GM20431 (cell line): ENCODE measurements around the gene BGN.

Experiments
- in situ Hi-C: fragments of 300-500 bp; cut with MseI, MboI; formaldehyde crosslinking; loops from one replicate; pipeline ENCODE4 v1.15.0; 2020; ENCODE audit warnings: low sequenced_read_pairs; ENCODE audit not compliant: unreplicated experiment

Gene BGN

DNA sequence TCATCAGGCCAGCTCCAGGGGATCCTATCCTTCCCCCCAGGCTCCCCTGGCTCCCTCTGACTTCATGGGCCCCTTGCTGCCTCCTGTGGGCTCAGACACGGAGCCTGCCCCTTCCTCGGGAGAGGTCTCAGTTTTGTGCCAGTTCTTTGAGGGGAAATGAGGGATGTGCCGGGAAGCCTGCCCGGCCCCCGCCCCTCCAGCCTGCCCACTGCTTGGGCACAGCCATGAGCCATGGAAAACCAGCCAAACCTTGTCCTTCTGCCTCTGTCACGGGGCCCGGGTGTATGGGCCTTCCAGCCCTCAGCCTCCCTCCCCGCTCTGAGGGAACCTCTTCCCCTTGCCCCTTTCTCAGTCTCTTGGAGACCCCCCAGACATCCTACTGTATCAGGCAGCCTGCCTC, 6.8 kb downstream of the BGN start:
- in situ Hi-C loops: no loop called here

DNA sequence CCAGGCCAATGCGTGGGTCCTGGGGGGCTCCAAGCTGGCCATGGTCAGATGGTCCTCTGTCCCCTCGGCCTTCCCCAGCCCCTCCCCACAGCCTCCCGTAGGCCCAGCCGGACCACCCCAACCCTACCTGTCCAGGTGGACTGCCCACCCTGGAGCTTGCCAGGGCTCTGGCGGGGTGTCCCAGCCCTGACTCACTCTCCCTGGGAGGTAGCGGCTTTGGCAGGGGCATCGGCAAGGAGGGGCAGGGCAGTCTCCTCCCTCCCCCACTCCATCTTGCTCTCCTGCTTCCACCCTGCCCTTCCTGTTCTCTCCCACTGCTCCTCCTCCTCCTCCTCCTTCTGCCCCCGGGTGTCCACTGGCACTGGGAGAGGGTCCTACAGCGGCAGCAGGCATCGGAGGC, 7.4 kb downstream of the BGN start:
- in situ Hi-C loops: no loop called here

DNA sequence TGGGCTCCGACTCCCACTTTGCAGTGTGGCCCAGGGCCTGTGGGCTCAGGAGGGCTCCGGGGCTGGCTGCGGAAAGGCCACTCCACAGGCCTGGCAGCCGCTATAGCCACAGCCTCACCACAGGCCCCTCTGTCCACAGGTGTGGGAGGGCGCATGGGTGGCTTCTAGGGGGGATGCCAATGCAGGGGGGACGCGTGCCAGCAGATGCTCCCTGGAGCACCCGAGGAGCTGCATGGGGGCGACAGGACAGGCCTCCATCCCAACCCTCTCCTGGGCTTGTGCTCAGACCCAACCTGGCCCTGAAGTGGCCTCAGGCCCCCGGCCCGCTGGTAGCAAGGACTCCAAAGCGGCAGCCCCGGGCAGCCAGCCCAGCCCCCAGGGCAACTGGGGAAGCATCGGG, 8.0 kb downstream of the BGN start:
- in situ Hi-C loops: no loop called here

DNA sequence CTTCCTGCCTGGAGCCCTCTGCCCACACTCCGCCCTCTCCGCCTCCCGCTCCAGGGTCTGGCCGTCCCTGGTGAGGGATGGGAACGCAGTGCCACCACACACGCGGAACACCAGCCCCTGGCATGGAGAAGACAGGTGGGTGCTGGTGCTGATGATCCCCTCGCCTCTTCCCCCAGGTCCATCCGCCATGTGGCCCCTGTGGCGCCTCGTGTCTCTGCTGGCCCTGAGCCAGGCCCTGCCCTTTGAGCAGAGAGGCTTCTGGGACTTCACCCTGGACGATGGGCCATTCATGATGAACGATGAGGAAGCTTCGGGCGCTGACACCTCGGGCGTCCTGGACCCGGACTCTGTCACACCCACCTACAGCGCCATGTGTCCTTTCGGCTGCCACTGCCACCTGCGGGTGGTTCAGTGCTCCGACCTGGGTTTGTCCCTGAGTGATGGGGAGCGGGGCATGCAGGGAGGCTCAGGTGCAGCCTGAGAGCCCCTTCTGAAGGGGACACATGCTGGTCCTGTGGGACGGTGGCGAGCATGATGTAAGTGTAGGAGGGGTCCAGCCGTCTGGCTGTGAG, 9.8 kb downstream of the BGN start:
- in situ Hi-C loops: no loop called here

DNA sequence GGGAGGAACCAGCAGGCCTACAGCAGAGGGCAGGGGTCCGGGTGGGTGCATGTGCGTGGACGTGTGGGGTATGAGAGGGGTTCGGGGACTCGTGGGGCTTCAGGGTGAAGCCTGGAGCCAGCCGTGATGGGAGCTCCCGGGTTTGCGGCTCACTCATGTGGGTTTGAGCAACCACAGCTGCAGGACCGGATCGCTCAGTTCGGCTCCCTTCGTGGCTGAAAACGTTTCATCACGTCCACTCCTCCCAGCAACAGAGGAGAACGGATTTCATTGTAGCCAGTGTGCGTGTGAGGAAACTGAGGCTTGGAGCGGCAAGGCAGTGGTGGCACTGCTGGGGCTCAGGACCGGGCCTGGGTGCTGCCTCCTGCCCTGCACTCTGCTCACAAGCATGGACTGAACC, 10.6 kb downstream of the BGN start:
- in situ Hi-C loops: no loop called here

DNA sequence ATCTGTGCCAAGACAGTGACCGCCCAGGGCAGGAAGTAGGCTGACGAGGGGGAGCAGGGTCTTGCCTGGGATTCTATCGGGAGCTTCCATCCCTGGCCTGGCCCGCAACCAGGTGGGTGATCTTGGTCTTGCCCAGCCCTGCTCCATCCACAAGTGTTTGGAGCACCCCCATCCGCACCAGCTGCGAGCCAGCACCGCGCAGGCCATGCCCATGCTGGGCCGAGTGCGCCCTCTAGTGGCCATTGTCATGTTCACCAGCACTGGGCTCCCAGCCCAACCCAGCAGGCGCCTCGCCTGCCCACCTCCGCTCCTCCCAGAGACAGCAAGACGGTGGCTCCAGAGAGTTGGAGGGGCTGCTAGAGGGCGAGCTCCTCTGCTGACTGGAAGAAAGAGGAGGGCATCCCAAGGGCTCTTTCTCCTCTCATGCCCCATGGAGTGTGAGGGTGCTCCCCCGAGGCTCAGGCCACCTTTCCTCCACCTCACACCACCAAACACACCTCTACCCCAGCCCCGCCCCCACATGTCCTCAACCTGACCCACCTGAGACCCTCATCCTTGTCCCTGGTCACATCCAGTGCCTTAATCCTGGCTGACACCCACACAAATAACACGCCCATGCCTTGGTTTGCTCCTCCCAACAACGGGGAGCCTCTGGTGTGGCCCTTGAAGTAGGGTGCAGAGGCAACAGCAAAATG, 12.9 kb downstream of the BGN start:
- in situ Hi-C loops: no loop called here

DNA sequence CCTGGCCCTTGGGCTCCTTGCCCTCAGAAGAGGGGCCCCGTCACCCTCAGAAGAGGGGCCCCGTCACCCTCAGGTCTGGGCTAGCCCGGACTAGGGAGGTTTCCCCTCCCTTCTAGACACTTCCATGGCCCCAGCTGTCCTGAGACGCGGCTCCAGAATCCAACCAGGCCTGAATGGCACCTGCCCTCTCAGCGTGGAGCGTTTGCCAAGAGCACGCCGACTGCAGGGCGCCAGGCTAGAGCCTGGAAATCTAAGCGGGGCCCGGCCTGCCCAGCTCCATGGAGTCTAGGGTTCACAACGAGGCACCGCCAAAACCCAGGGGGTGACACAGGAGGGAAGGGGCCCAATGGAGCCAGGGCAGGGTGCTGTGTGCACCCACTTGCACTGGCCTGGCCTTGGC, 14.8 kb downstream of the BGN start:
- in situ Hi-C loops: no loop called here

DNA sequence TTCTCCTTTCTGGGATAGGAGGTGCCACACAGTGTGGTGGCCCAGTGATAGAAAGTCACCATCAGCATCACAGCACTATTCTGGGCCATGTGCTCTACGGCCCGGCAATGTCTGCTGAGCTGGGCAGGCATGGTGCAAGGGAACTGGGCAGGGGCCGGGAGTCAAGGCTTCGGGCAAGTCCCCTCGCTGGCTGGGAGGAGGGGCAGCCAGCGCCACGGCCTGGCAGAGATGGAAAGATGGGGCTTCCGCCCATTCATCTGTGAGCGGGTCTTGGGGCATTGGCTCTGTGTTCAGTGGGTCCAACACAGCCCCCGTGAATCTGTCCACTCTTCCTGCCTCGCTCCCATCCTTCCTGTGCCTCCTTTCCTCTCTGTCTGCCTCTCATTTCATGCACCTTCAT, 15.6 kb downstream of the BGN start:
- in situ Hi-C loops: no loop called here

DNA sequence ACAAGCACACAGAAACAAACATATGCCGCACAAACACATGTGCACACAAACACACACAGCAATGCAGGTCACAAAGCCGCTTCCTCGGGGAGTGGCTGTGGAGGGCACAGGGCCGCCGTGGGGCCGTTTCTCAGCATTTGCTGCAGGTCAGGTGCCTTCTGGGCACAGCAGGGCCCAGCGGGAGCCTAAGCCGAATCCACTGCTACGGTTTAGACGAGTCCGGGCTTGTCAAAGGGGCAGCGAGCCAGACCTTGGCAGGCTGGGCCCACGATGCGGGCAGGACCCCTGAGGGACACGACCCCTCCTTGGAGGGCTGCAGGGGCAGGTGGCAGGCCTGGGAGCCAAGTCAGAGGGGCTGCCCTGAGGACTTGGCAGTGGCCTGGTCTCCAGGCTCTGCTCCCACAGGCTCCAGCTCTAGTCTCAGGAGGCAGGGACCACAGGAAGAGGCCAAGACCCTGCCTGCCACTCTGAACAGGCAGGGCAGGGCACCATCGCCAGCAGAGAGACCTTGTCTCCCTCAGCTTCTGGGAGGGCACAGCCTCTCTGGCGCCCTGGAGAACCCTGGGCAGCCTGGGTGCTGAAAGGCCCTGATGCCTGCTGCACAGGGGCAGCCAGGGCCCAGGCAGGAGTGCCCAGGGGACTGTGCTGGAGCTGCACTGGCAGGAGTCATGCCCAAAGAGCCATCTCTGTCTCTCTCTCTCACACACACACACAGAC, 17.2 kb downstream of the BGN start:
- in situ Hi-C loops: no loop called here

DNA sequence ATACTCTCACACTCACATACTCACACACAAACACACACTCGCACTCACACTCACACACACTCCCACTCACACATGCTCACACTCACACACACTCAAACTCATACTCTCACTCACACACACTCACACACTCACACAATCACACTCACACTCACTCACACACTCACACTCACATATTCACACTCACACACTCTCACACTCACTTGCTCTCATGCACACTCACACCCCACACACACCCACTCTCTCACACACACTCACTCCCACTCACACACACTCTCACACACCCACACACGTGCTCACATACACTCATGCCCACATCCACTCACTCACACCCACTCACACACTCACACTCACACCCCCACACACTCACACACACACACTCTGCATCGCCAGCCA, 17.7 kb downstream of the BGN start:
- in situ Hi-C loops: no loop called here

DNA sequence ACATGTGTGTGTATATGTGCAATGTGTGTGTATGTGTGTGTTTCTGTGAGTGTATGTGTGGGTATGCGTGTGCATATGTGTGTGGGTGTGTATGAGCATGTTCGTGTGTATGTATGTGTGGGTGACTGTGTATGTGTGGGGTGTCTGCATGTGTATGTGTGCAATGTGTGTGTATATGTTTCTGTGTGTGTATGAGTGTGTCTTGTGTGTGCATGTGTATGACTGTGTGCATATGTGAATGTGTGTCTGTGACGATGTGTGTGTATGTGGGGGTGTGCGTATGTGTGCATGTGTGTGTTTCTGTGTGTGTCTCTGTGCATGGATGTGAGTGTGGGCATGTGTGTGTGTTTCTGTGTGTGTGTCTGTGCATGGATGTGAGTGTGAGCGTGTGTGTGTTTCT, 18.5 kb downstream of the BGN start:
- in situ Hi-C loops: no loop called here

DNA sequence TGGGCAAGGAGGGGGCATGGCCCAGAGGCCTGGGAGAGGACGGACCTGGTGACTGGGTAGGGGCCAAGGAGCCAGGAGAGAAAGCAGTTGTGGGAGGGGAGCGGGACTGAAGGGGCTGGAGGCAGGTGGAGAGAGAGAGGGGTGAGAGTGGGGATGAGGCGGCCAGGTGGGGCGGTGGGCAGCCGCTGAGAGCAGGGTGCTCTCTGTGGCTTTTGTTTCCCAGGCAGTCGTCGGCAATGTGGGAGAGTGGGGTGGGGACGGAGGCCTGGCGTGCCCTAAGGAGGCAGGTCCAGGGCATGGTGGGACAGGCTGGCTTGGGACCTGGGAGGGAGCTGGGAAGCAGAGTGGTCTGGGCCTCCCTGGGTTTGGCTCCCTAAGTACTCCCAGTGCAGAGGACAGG, 19.5 kb downstream of the BGN start:
- in situ Hi-C loops: no loop called here

DNA sequence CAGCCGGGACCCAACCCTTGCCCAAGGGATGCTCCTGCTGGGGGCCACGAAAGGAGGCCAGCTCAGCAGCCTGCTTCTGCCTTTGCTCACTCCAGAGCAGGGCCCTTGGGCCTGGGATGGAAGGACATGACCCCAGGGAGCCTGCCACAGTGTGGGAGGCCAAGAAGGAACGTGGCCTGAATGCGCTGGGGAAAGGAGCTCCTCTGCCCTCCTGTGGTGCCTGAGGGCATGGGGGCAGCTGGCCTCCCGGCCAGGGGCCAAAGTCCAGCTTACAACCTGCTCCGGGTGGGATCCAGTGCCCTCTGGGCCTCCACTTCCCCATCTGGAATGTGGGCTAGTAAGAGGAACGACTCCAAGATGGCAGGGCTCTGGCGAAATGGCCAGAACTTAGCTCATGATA, 20.7 kb downstream of the BGN start:
- in situ Hi-C loops: no loop called here

DNA sequence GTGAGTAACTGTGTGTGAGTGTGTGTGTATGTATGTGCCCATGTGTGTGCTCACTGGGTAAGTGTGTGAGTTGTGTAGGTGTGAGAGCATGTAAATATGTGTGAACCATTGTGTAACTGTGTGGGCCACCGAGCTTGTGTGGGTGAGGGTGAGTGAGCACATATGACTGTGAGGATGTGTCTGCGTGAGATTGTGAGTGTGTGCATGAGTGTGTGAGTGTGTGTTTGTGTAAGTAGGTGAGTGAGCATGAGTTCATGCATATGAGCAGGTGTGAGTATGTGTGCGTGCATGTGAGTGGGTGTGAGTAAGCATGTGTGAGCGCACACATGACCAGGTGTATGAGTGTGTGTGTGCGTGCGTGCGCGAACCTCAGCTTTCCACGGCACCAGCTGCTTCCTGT, 21.3 kb downstream of the BGN start:
- in situ Hi-C loops: no loop called here

DNA sequence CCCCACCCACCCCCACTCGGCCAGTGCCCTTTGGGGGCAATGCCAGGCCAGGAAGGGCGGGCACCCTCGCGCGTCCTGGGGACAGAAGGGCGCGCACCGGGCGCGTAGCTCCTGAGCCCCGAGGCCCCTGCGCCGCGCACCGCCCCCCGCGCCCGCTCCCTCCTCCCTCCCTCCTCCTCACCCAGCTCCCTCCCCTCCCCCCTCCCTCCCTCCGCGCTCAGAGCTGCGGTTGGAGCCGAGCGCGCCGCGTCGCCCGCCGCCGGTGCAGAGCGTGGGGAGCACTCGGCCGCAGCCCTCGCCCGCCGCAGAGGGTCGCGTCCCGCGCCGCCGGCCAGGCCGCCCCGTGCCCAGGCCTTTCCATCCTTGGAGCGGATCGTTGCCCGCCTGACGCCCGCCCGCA, 22.6 kb downstream of the BGN start, which contains the start of gene ATP2B3:
ATP2B3 (plus strand) TSS at position 220 of the 400 bp plus-strand sequence. CDS start 18,606 bp downstream, outside the sequence.
- in situ Hi-C loops: no loop called here

DNA sequence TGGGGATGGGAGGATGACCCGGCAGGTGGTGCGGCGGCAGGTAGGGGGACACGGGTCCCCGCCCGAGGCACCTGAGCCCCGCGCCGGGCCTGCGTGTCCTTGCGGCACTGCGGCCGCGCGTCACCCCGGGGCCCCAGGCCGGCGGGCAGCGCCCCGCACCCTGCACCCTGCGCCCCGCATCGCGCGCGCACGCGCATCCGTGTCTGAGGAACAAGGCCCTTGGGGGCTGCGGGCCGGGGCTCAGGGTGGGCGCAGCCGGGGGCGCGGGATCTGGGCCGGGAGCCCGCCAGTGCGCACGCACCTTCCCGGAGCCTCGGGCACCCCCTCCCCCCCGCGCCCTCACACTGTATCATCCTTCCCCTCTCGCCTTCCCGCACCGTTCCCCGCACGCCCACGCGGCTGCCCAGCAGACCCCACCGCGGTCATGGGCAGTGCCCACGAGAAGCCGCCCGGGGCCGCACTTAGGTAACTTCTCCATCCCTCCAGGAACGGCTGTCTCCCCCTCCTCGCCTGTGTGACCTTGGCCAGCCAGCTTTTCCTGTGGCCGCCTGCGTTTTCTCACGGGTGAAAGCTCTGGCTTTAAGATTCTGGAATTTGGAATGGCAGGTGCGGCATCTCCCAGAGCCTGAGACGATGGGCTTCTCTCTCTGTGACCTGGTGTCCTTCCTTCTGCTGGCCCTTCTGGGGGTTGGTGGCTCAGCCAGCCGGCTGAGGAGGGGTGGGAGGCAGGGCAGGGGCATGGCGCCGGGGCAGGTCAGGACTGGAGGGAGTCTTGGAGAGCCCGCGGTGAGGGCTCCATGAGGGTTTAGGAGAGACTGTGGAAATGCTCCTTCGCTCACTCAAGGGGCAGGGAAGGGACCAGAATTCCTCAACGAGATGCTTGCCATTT, 23.4 kb downstream of the BGN start:
- in situ Hi-C loops: no loop called here

DNA sequence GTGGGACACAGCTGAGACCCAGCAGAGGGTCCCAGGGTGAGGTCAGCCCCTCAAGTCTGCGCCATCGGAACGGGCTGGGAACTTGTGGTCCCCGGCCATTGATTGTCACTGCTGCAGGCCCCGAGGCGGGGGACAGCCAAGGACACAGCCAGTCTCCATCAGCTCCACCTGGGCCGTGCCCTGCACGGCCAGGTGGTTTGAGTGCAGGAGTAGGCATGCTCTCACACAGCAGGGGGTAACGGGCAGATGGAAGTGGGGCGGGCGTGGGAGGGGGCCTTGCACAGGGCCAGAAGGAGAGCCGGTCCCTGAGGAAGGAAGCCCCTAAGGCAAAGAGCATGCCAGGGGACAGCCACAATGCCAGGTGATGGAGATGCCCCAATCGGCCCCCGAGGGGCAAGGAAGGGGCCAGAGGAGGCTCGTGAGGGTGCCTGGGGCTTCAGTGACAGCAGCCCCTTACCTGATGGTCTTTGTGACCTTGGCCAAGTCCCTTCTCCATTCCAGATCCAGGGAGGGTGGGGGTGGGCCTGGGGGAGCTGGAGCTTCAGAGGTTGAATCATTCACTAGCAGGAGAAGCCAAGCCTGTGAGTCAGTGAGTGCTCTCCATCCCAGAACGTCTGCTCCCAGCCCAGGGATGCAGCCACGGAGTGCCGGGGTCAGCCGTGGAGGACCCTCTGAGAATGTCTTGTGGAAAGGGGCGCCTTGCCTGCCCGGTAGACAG, 24.9 kb downstream of the BGN start:
- in situ Hi-C loops: no loop called here

DNA sequence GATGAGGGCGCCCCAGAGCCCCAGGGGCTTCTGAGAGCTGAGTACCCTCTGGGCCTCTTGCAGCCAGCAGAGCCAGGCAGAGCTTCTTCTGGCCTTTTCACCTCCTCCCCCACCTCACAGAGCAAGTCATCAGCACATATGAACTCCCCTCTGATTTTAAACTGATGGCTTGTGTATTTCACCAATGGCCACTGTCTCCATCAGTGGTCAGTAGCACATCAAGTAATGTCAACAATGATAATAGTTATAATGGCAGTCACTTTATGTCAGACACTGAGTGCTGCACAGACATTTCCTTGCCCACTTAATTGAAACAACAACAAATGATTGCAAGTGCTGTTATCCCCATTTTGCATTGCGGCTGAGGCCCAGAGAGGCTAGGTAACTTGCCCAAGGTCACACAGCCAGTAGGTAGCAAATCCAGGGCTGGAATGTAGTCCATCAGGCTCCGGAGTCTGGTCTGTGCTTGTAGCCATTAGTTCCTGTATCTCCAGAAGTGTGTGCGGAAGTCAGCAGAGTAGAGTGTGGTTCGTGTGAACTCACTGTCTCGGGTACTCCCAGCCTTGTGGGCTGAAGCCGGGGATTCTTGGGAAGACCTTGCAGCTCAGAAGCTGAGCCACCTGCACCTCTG, 25.6 kb downstream of the BGN start:
- in situ Hi-C loops: no loop called here

DNA sequence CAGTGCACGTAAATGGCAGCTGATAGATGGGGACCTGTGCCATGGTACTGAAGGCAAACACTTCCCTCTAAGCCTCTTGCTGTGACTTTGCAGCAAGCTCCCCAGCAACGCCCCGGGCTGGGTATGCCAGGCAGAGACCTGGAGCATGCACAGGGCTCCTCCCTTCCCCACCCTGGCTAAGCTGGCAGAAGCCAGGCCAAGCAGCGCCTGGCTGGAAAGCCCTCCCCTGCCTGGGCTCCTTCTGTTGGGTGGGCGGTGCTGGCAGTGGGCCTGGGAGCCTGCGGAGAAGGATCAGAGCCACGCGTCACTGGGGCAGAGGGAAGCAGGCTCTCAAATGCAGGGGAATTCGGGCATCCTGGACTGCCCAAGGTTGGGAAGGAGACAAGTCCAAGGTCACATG, 26.3 kb downstream of the BGN start:
- in situ Hi-C loops: no loop called here

DNA sequence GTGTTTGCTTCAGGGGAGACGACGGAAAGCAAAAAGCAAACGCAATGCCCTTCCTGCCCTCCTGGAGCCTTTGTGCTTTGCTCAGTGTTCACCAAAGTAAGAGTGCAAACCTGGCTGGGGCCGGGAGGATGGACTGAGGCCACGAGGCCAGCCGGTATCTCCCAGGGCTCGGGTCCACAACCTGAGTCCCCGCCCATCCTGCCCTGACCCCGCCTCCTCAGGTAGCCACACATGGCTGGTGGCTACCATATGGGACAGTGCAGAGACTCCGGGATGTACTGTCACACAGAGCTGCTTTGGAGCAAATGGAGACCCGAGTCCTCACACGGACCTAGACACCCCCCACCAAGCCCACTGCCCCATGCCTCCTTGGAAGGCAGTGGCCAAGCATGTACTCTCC, 27.5 kb downstream of the BGN start:
- in situ Hi-C loops: no loop called here
